Fibroblast of pulmonary artery (primary cell): ENCODE results near the gene RECK.

ENCODE experiments used
- DNase-seq: peaks from one replicate; pipeline ENCODE4 v3.0.0-alpha.2; 2010; ENCODE audit warnings: low read depth
- H3K4me3 ChIP-seq: replicated peaks from 2 replicates; pipeline ENCODE4 v1.5.1; 2011; ENCODE audit warnings: low read depth, mild to moderate bottlenecking, control low read depth, low read length, moderate library complexity
- TF ChIP-seq, protein P1 (sequence below): IDR thresholded peaks from 2 replicates; pipeline ENCODE4 v1.5.1; 2011; ENCODE audit warnings: mild to moderate bottlenecking, control low read depth, low read length, inconsistent platforms; ENCODE audit errors: missing control alignments

Gene RECK

DNA sequence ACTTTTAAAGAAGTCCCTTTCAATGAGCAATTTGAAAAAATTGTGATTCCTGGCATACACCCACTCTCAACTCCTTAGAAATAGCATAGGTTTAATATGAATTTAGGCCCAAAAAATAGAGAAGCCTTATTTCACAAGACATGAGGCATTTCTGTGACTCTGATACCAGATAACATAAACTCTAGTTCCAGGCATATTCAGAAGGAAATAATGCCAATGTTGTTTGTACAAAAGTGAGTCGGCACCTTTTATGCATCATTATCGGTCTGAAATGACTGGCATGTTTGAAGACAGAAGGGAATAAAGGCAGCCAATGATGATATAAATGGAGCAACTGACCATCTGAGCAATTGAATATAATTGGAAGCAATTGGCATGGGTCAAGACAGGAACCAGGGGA is 19.4 kb upstream of the RECK start:
- no peak for DNase-seq
- TF ChIP-seq, protein P1, sequence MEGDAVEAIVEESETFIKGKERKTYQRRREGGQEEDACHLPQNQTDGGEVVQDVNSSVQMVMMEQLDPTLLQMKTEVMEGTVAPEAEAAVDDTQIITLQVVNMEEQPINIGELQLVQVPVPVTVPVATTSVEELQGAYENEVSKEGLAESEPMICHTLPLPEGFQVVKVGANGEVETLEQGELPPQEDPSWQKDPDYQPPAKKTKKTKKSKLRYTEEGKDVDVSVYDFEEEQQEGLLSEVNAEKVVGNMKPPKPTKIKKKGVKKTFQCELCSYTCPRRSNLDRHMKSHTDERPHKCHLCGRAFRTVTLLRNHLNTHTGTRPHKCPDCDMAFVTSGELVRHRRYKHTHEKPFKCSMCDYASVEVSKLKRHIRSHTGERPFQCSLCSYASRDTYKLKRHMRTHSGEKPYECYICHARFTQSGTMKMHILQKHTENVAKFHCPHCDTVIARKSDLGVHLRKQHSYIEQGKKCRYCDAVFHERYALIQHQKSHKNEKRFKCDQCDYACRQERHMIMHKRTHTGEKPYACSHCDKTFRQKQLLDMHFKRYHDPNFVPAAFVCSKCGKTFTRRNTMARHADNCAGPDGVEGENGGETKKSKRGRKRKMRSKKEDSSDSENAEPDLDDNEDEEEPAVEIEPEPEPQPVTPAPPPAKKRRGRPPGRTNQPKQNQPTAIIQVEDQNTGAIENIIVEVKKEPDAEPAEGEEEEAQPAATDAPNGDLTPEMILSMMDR, result no peak

GRCh38 chr9:36018129-36018528 is 18.6 kb upstream of the RECK start:
- no peak for DNase-seq
- no peak overlapping the region for H3K4me3 ChIP-seq
- TF ChIP-seq, protein P1, result no peak

More for the DNA sequence above, 19.4 kb upstream of the RECK start:
- no peak overlapping the region for H3K4me3 ChIP-seq

DNA sequence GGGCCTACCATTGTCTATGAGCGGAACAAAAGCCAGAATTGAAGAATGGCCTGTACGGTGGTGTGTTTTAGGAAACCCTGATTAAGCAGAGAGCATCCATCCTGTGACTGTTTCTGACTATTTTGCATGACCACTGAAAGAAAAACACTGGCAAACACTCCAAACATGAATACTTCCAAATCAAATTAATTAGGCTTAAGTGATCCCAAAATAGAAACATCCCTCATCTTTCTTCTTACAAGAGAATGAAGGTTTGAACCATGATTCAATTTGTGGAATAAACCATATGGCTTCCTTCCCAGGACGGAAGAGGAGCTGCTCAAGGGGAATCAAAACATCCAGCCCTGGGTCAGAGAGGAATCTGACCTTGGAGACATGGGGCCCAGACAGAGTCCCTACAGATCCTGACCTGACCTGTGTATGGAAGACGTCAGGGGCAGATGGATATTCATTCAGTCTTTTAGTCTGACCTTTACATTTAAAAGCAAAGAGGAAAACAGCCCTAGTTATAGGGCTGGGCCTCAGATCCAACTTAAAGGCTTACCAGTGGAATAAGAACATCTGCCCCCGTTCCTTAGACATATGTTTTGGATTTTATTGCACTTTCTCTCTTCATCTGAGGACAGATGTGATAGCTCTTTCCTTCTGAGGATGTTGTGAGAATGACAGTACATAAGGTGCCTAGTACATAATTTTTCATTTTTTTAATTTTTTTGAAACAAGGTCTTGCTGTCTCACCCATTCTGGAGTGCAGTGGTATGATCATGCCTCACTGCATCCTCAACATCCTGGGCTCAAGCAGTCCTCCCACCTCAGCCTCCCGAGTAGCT is 17.6 kb upstream of the RECK start:
- DNase-seq, result no peak
- TF ChIP-seq, protein P1, result no peak
- H3K4me3 ChIP-seq, result no peak overlapping the region

- DNase-seq, result no peak
- TF ChIP-seq, protein P1, result no peak
- no peak overlapping the region for H3K4me3 ChIP-seq
These were observed 14.7 kb upstream of the RECK start for GRCh38 chr9:36021968-36022367.

- TF ChIP-seq, protein P1, result peak; percentile 84
- no peak overlapping the region for H3K4me3 ChIP-seq
- peak; percentile 84 for DNase-seq
These were observed 13.3 kb upstream of the RECK start for GRCh38 chr9:36023260-36024048.

DNA sequence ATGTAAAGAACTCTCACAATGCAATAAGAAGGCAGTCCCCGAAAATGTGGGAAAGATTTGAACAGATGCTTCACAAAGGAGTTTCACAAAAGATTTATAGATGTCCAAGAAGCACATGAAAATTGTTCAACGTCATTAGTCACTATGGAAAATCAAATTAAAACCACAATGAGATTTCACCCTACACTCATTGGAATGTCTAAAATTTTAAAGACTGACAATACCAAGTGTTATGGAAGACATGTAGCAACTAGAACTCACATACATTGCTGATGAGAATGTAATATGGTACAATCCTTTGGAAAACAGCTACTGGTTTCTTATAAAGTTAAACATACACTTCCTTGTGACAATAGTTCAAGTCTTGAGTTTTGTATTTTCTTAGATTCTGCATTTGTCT is 11.0 kb upstream of the RECK start:
- H3K4me3 ChIP-seq, result no peak overlapping the region
- DNase-seq, result no peak
- TF ChIP-seq, protein P1, result no peak
